HepG2 (cell line): ENCODE results near the gene TMEM235. TPM values are rescaled to one million over a fixed set of nuclear protein-coding genes. Genes with fewer than 3 reads are reported as not detected.

Experiments used
- ATM ChIP-seq: fragments of 450-650 bp; IDR thresholded peaks from 2 replicates; pipeline ENCODE4 v1.7.1; 2017; ENCODE audit warnings: mild to moderate bottlenecking, borderline replicate concordance
- CREB3 ChIP-seq: sonication (generic); formaldehyde crosslinking; IDR thresholded peaks from 2 replicates; pipeline ENCODE4 v1.5.0; 2020; ENCODE audit warnings: missing genetic modification reagents
- HCFC1 ChIP-seq: fragments of 150-350 bp; IDR thresholded peaks from 2 replicates; pipeline ENCODE4 v1.6.1; 2014; ENCODE audit warnings: low read depth, low read length
- HNF1A ChIP-seq, 2 experiments: sonication (generic) in 1 of 2; formaldehyde crosslinking in 1 of 2; IDR thresholded peaks; 2 replicates each; pipeline versions ENCODE4 v1.4.0 to v1.6.1; 2016 to 2020; ENCODE audit warnings: borderline replicate concordance in 1 of 2, low read depth in 1 of 2, mild to moderate bottlenecking in 1 of 2, missing genetic modification reagents in 1 of 2
- NR2C2 ChIP-seq: sonication (generic); formaldehyde crosslinking; IDR thresholded peaks from 2 replicates; pipeline ENCODE4 v1.4.0; 2020; ENCODE audit warnings: missing genetic modification reagents, mild to moderate bottlenecking, moderate library complexity, borderline replicate concordance
- PHF20 ChIP-seq: sonication (generic); formaldehyde crosslinking; IDR thresholded peaks from 2 replicates; pipeline ENCODE4 v1.5.0; 2020; ENCODE audit warnings: mild to moderate bottlenecking, missing genetic modification reagents
- PHF21A ChIP-seq: sonication (generic); formaldehyde crosslinking; IDR thresholded peaks from 2 replicates; pipeline ENCODE4 v1.5.0; 2020; ENCODE audit warnings: mild to moderate bottlenecking, missing genetic modification reagents
- REPIN1 ChIP-seq: sonication (generic); formaldehyde crosslinking; IDR thresholded peaks from 2 replicates; pipeline ENCODE4 v1.8.0; 2022; ENCODE audit warnings: missing genetic modification reagents, low read depth, mild to moderate bottlenecking, borderline replicate concordance
- SIN3A ChIP-seq: IDR thresholded peaks from 2 replicates; pipeline ENCODE4 v1.6.1; 2011; ENCODE audit warnings: low read depth, mild to moderate bottlenecking, control low read depth, low read length, borderline replicate concordance
- SIN3B ChIP-seq: fragments of 150-350 bp; IDR thresholded peaks from 2 replicates; pipeline ENCODE4 v1.6.1; 2014; ENCODE audit warnings: low read length
- SMARCC2 ChIP-seq: fragments of 450-650 bp; IDR thresholded peaks from 2 replicates; pipeline ENCODE4 v1.6.1; 2017; ENCODE audit warnings: antibody characterized with exemption, mild to moderate bottlenecking
- ZMYM2 ChIP-seq: sonication (generic); formaldehyde crosslinking; IDR thresholded peaks from 2 replicates; pipeline ENCODE4 v1.8.0; 2022; ENCODE audit warnings: mild to moderate bottlenecking, missing genetic modification reagents
- ZNF121 ChIP-seq: sonication (generic); formaldehyde crosslinking; IDR thresholded peaks from 2 replicates; pipeline ENCODE4 v1.5.0; 2020; ENCODE audit warnings: mild to moderate bottlenecking, missing genetic modification reagents
- ZNF335 ChIP-seq: sonication (generic); formaldehyde crosslinking; IDR thresholded peaks from 2 replicates; pipeline ENCODE4 v1.4.0; 2020; ENCODE audit warnings: missing genetic modification reagents
- ZNF343 ChIP-seq: sonication (generic); formaldehyde crosslinking; IDR thresholded peaks from 2 replicates; pipeline ENCODE4 v1.4.0; 2020; ENCODE audit warnings: mild to moderate bottlenecking, missing genetic modification reagents
- ZNF563 ChIP-seq: sonication (generic); formaldehyde crosslinking; IDR thresholded peaks from 2 replicates; pipeline ENCODE4 v1.8.0; 2022; ENCODE audit warnings: mild to moderate bottlenecking, moderate library complexity, missing genetic modification reagents
- ZNF652 ChIP-seq: IDR thresholded peaks from 2 replicates; pipeline ENCODE4 v1.6.1; 2016; ENCODE audit warnings: low read depth, borderline replicate concordance
- ZNF709 ChIP-seq: sonication (generic); formaldehyde crosslinking; IDR thresholded peaks from 2 replicates; pipeline ENCODE4 v1.5.0; 2020; ENCODE audit warnings: mild to moderate bottlenecking, missing genetic modification reagents
- ZNF749 ChIP-seq: sonication (generic); formaldehyde crosslinking; IDR thresholded peaks from 2 replicates; pipeline ENCODE4 v1.8.0; 2022; ENCODE audit warnings: mild to moderate bottlenecking, missing genetic modification reagents, moderate library complexity, borderline replicate concordance
- polyA plus RNA-seq, 8 experiments: library from polyadenylated mRNA; depleted of rRNA in 3 of 8; stranded (reverse) in 7 of 8; unstranded in 1 of 8; fragments of >200 nt; fragmentation: Illumina TruSeq in 4 of 8; extraction: Trizol in 4 of 8; gene quantifications; 2 replicates each; pipeline versions ENCODE4 v1.2.1 to v1.2.3, GENCODE V29; 2011 to 2016; ENCODE audit warnings: low read depth in 4 of 8, missing spikeins in 1 of 8, mixed read lengths in 1 of 8; ENCODE audit not compliant: insufficient read depth in 1 of 8
- total RNA-seq, 5 experiments: library from RNA; depleted of rRNA; stranded (reverse); fragments of >200 nt; fragmentation: Illumina TruSeq; extraction: Trizol; gene quantifications; 2 replicates each; pipeline ENCODE4 v1.2.3, GENCODE V29; 2016; ENCODE audit warnings: low read depth in 1 of 5
- TF ChIP-seq, protein P1 (sequence below): sonication (generic); formaldehyde crosslinking; IDR thresholded peaks from 2 replicates; pipeline ENCODE4 v1.5.0; 2020; ENCODE audit warnings: missing genetic modification reagents
- TF ChIP-seq, protein P2 (sequence below): sonication (generic); formaldehyde crosslinking; IDR thresholded peaks from 2 replicates; pipeline ENCODE4 v1.5.0; 2020; ENCODE audit warnings: mild to moderate bottlenecking, missing genetic modification reagents

Gene TMEM235
- total and polyA plus RNA-seq, 2 of the 13 experiments (the other 11 are each of a cell fraction or from before 2014, with no cell fraction given), result not detected

DNA sequence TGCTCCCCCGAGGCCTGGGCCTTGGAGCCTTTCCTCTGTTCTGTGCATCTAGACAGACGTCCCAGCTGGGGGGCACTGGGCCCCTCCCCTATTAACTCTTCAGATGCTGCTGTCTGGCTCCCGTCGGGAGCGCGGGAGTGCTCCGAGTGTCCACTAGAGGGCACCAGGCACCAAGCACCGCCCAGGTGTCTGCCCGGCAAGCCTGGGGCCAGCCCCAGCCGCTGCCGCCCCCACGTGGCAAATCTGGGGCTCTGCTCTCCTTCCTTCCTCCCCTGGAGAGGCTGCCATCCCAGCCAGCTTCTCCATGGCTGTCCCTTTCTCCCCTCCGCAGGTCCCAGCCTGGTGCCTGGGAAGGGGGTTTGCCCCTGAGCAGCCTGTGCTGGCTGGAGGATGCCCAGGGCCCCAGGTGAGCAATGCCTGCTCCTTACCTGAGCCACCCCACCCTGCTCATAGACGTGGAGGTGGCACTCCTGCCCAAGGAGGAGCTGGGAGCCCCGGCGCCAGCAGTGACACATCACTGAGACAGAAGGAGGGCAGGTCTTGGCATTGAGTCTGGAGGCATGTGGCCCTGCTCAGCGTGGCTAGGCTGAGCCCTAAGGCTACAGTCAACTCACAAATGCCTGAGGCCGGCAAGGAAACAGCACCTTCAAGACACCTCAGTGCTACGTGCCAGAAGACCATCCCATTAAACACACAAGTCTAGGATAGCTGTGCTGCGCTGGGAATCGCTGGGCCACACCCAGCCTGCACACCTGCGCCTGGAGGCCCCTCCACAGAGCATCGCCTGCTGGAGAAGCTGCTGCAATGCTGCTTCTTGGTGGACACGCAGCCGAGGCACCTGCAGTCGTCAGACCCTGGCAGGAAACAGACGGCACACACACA is 19.7 kb downstream of the TMEM235 start (continued):
- TF ChIP-seq, protein P1, sequence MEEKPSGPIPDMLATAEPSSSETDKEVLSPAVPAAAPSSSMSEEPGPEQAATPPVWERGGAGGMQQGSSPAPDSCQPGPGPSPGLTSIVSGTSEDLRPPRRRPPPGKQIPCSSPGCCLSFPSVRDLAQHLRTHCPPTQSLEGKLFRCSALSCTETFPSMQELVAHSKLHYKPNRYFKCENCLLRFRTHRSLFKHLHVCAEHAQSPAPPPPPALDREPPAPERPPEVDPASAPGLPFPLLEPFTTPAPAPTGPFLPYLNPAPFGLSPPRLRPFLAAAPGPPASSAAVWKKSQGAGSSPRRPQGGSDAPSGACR (CRISPR knock-in tag), result 0 out of 2 replicates have a peak, but pooled peaks have one; percentile 57
- TF ChIP-seq ATM, result no peak
- no peak for TF ChIP-seq ZNF709 (CRISPR knock-in tag)
- no peak for TF ChIP-seq ZNF563
- no peak for TF ChIP-seq SMARCC2
- no peak for TF ChIP-seq PHF20
- no peak for TF ChIP-seq NR2C2
- 0 out of 2 replicates have a peak, but pooled peaks have one; percentile 57 for TF ChIP-seq ZNF749
- TF ChIP-seq REPIN1, result peak; percentile 81
- no peak for TF ChIP-seq CREB3 (CRISPR knock-in tag)
- TF ChIP-seq HCFC1, result peak; percentile 21; the same call in 1 of the 2 replicates
- TF ChIP-seq ZNF343 (CRISPR knock-in tag), result no peak
- no peak for TF ChIP-seq SIN3A
- TF ChIP-seq SIN3B, result no peak
- no peak for TF ChIP-seq ZNF121
- TF ChIP-seq ZNF335 (CRISPR knock-in tag), result no peak; the same call in 1 of the 2 replicates
- peak; percentile 99 for TF ChIP-seq ZNF652
- TF ChIP-seq ZMYM2 (CRISPR knock-in tag), result no peak
- TF ChIP-seq, protein P2, sequence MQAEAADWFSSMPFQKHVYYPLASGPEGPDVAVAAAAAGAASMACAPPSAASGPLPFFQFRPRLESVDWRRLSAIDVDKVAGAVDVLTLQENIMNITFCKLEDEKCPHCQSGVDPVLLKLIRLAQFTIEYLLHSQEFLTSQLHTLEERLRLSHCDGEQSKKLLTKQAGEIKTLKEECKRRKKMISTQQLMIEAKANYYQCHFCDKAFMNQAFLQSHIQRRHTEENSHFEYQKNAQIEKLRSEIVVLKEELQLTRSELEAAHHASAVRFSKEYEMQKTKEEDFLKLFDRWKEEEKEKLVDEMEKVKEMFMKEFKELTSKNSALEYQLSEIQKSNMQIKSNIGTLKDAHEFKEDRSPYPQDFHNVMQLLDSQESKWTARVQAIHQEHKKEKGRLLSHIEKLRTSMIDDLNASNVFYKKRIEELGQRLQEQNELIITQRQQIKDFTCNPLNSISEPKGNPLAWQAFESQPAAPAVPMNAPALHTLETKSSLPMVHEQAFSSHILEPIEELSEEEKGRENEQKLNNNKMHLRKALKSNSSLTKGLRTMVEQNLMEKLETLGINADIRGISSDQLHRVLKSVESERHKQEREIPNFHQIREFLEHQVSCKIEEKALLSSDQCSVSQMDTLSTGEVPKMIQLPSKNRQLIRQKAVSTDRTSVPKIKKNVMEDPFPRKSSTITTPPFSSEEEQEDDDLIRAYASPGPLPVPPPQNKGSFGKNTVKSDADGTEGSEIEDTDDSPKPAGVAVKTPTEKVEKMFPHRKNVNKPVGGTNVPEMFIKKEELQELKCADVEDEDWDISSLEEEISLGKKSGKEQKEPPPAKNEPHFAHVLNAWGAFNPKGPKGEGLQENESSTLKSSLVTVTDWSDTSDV (CRISPR knock-in tag), result no peak
- TF ChIP-seq PHF21A, result no peak
- no peak for TF ChIP-seq HNF1A (IDR thresholded peaks at IDR 0.05; ENCODE audit: low read depth)
- no peak for TF ChIP-seq HNF1A (CRISPR knock-in tag; IDR thresholded peaks at IDR 0.05; ENCODE audit: borderline replicate concordance)
